DMS79 treated with DMSO at 0.1 percent for 48 hours (cell line): ENCODE measurements around the gene HNRNPAB.
"Not testable (repeated sequence)": the region's sequence is repeated elsewhere in the genome, so short reads cannot be mapped to it uniquely, and the experiment has no call there.

Experiments used
- DNase-seq: peaks from one replicate; lab custom pipeline; 2025; lab: John Stamatoyannopoulos, UW

Gene HNRNPAB

GRCh38 chr5:178196986-178197385 is 7.3 kb upstream of the HNRNPAB start:
- DNase-seq = no peak

DNA sequence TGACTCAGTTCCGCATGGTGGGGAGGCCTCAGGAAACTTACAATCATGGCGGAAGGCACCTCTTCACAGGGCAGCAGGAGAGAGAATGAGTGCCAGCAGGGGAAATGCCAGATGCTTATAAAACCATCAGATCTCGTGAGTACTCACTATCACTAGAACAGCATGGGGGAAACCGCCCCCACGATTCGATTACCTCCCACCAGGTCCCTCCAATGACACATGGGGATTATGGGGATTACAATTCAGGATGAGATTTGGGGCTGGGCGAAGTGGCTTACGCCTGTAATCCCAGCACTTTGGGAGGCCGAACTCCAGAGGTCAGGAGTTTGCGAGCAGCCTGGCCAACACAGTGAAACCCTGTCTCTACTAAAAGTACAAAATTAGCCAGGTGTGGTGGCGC is 6.2 kb upstream of the HNRNPAB start:
- DNase-seq = not testable (repeated sequence)

GRCh38 chr5:178198706-178199105 is 5.6 kb upstream of the HNRNPAB start:
- DNase-seq = no peak

GRCh38 chr5:178199581-178200434 is 4.5 kb upstream of the HNRNPAB start:
- no peak for DNase-seq

DNA sequence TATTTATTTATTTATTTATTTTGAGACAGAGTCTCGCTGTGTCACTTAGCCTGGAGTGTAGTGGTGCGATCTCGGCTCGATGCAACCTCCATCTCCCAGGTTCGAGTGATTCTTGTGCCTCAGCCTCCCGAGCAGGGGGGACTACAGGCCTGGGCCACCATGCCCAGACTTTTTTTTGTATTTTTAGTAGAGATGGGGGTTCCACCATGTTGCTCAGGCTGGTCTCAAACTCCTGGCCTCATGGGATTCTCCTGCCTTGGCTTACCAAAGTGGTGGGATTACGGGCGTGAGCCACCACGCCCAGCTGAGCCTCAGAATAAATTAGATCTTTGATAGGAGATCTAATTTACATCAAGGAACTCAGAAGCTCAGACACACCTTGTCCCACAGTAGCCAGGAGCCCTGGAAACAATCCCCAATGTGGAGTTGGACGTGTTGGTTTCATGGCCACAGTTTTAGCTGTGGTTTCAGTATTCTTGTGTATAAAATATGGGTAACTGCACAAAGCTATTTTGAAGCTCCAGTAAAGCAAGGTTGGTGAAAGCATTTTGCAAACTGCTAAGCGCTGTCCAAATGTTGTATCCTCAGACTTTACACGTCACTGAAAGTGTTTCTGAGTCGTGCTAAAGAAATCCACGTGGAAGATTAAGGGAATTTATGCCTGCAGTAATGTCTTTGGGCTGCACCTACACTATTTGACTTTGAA is 3.0 kb upstream of the HNRNPAB start:
- no peak for DNase-seq

DNA sequence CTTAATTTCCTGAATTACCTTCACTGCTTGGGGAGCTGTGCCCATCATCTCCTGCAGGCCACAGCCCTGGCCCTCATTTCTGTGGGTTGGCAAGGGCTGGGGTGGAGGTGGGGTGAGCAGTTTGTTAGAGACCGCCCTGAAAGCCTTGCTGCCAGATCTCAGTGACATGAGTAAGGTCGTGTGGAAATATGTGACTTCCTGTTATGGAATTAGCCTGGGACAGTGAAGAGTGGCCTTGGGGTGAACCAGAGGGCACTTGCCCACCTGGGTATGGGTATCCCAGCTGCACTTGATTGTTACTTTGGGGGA is 2.5 kb upstream of the HNRNPAB start:
- no peak for DNase-seq

DNA sequence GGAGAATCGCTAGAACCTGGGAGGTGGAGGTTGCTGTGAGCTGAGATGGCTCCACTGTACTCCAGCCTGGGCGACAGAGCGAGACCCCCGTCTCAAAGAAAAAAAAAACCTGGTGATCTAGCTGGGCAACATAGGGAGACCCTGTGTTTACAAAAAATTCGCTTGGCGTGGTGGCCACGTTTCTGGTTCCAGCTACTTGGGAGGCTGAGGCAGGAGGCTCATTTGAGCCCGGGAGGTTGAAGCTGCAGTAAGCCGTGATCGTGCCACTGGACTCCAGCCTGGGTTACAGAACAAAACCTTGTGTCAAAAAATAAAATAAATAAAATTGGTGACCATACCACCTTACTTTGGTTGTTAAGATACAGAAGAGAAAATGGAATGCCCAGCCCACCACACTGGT is 1.8 kb upstream of the HNRNPAB start:
- DNase-seq = no peak

DNA sequence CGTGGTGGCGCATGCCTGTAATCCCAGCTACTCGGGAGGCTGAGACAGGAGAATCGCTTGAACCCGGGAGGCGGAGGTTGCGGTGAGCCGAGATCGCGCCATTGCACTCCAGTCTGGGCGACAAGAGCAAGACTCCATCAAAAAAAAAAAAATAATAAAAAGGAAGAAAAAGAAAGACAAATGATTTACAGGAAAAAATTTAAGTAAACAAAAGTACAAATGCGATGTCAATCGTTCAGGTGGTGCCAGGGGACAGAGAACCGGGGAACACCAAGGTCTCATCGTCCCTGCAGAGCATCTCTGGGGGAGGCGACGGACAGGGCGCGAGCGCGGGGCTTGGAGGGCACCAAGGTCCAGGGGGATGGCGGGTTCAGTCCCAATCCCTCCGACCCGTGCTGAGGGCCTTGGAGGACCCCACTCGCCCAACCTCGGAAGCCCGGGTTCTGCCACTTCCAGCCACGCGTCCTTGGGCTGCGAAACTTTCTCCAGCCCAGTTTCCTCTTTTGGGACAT is 607 bp upstream of the HNRNPAB start:
- DNase-seq = no peak

DNA sequence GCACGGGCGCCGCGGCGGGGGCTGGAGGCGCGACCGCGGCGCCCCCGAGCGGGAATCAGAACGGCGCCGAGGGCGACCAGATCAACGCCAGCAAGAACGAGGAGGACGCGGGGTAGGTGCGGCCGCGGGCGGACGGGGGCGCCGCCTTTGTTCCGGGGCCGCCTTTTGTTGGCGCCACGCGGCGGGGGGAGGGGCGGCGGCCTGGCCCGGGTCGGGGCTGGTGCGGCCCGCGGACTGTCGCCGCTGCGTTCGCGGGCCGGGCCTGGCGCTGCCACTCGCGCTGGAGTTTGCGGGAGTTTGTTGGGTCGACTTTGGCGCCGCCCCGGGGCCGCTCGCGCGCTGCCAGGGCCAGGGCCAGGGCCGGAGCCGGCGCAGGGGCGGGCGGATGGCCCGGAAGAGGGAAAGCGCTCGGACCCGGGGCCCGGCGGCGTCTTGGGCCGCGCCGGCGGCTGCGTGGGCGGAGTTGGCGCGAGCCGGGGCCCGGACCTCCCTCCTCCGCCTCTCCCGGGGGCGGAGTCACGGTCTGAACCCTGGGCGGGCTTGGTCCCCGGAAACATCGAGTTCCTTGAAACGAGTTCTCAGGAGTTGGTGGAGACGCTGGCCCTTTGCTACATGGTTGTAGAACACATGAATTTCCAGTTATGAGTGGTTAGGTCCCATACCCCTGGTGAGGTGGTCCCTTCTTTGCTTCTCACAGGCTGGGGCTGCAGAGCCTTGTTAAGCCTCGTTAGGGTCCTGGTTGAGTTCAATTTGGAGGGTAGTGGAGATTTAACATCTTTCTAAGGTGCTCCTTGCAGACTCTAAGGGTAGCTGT is 809 bp downstream of the HNRNPAB start:
- DNase-seq = peak; percentile 1

DNA sequence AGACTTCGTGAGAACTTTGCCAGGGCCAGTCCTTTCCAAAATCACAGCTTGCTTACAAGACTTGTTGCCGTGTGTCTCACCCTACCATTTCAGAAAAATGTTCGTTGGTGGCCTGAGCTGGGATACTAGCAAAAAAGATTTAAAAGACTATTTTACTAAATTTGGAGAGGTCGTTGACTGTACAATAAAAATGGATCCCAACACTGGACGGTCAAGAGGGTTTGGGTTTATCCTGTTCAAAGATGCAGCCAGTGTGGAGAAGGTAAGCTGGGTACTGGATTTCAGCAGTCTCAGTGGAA is 1.4 kb downstream of the HNRNPAB start:
- no peak for DNase-seq

DNA sequence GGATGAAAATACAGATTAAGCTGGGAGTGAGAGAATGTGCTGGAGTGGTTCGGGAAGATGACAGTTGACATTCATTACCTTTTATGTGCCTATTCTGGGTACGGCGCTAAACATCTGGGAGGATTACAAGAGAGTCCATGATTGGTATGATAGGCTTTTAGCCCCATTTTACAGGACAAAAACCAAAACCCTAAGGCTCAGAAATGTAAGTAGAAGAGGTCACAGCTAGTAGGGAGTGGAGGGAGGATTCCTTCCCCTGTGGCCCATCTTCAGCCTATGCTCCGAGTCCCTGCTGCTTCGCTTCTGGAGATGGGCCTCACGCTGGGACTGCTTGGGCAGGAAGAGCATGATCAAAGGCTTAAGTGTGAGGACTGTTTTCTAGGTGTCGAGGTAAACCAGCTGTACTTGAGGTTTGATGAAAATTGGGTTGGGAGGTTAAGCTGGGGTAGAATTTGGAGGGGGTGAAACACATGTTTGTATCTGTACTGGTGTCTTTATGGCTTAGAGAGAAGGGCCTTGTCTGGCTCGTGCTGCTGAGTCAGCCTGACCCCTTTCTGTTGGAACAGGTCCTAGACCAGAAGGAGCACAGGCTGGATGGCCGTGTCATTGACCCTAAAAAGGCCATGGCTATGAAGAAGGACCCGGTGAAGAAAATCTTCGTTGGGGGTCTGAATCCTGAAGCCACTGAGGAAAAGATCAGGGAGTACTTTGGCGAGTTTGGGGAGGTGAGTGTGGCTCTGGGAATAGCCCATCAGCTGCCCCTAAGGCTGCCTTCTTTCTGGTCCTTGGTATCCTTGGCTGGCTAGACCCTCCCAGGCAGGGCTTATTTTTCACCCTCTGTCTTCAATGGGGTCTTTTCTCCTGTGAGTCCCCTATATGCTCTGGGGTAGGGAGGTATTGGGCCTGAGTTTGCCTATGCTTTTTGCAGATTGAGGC is 2.1 kb downstream of the HNRNPAB start:
- DNase-seq = no peak

- no peak for DNase-seq
Measured at GRCh38 chr5:178207183-178207916, 3.0 kb downstream of the HNRNPAB start.

GRCh38 chr5:178207917-178208280 is 3.6 kb downstream of the HNRNPAB start:
- no peak for DNase-seq

DNA sequence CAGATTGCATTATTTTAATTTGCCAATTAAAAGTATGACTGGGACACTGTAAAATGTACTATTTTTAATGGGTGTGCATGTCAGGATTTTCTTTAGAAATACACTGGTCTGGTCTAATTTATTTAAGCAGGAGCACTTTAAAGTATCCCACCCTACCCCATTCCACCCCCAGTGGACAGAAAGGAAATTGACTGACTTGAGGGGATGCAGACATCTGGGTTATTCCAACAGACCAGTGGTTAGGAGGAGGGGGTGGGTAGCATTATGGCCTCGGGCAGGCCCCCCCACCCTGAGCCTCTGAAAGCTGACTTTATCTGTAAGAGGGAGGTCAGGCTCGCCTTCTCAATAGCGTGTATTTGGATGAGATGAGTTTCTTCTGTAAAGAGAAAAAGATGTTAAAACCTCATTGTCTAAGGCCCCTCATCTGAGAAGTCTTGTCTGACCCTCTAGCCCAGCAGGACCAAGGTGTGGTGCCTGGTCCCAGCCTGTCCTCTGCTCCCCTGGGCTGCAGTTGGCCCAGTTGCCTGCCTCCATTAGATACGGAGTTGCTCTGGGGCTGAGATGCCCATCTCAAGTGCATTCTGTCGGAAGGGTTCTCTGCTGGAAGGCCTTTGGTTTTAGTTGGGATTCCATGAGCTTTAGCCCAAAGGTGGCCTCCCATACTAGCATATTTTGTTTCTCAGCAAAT is 4.4 kb downstream of the HNRNPAB start:
- DNase-seq = no peak

GRCh38 chr5:178209334-178210072 is 5.2 kb downstream of the HNRNPAB start:
- no peak for DNase-seq

- no peak for DNase-seq
Measured at GRCh38 chr5:178210073-178210535, 5.8 kb downstream of the HNRNPAB start.

GRCh38 chr5:178210686-178211085 is 6.4 kb downstream of the HNRNPAB start:
- DNase-seq = no peak

- DNase-seq = no peak
Measured at GRCh38 chr5:178211095-178212048, 7.0 kb downstream of the HNRNPAB start.
